Measurements from ENCODE around the gene C16orf96. TPM values are rescaled to one million over a fixed set of nuclear protein-coding genes. Genes with fewer than 3 reads are reported as not detected.

The C16orf96 gene
- total and polyA plus RNA-seq, 2 experiments from 2014 or later: 0.37 to 2.2 TPM

- Histone ChIP-seq H3K9me2 (ENCODE audit: insufficient read depth) (peaks cover 6% of the 10 kb centered on the region; the same call in 1 of the 2 replicates), H3K27ac (ENCODE audit: low read depth) (no peak overlapping the region), H3K4me3 (no peak overlapping the region), H3K36me3 (ENCODE audit: insufficient read depth) (no peaks in the 10 kb centered on the region), H3K4me2 (no peak overlapping the region), H2AFZ (no peak overlapping the region), H3K4me1 (ENCODE audit: insufficient read depth) (peaks cover 37% of the 10 kb centered on the region), H3F3A (replicated peaks; ENCODE audit: low read depth) (0 out of 2 replicates have a peak, but pooled peaks cover 13% of the 10 kb centered on the region), H3K79me2 (replicated peaks; ENCODE audit: insufficient read depth) (no peaks in the 10 kb centered on the region), H3K27me3 (ENCODE audit: insufficient read depth) (no peaks in the 10 kb centered on the region), H4K20me1 (replicated peaks; ENCODE audit: insufficient read depth) (no peaks in the 10 kb centered on the region)
- H3K9me3 Mint-ChIP-seq: peaks cover 8% of the 10 kb centered on the region; the same call in 2 of the 3 replicates
- no peak for ATAC-seq
- peaks cover 11% of the 10 kb centered on the region for H3K27me3 Mint-ChIP-seq (ENCODE audit: insufficient read depth, low read depth, poor library complexity)
- H3K27ac Mint-ChIP-seq: no peak overlapping the region
- no peak overlapping the region for H3K4me3 Mint-ChIP-seq
- H3K4me1 Mint-ChIP-seq: peaks cover 30% of the 10 kb centered on the region
- peaks cover 10% of the 10 kb centered on the region for H3K36me3 Mint-ChIP-seq (ENCODE audit: low read depth)
- TF ChIP-seq EZH2 (IDR thresholded peaks at IDR 0.05; ENCODE audit: low read depth, unreplicated experiment) (no peak), NANOG (IDR thresholded peaks at IDR 0.05; ENCODE audit: borderline replicate concordance) (no peak), ZNF462 (CRISPR knock-in tag; IDR thresholded peaks at IDR 0.05) (no peak), CTCF (conservative IDR thresholded peaks at IDR 0.05; ENCODE audit: low read depth in 2 of 2) (no peak), JUNB (IDR thresholded peaks at IDR 0.05; ENCODE audit: unreplicated experiment) (no peak), EZH2phosphoT487 (IDR thresholded peaks at IDR 0.05; ENCODE audit: unreplicated experiment) (no peak), CREB1 (CRISPR knock-in tag; IDR thresholded peaks at IDR 0.05; ENCODE audit: low read depth) (no peak), ZNF331 (CRISPR knock-in tag; IDR thresholded peaks at IDR 0.05; ENCODE audit: low read depth) (no peak), ETS1 (IDR thresholded peaks at IDR 0.05) (no peak), ZNF114 (CRISPR knock-in tag; IDR thresholded peaks at IDR 0.05) (no peak), REST (IDR thresholded peaks at IDR 0.05; ENCODE audit: unreplicated experiment) (no peak), POLR2AphosphoS5 (IDR thresholded peaks at IDR 0.05; ENCODE audit: low read depth) (no peak)
- no peak for DNase-seq (ENCODE audit: low spot score)
Observed at GRCh38 chr16:4572715-4573114, 16.6 kb downstream of the C16orf96 start.

All from GM23338 (cell line).